ENCODE results near the gene OR6S1.
"Not testable (repeated sequence)": the region's sequence is repeated elsewhere in the genome, so short reads cannot be mapped to it uniquely, and the experiment has no call there.

Gene OR6S1

DNA sequence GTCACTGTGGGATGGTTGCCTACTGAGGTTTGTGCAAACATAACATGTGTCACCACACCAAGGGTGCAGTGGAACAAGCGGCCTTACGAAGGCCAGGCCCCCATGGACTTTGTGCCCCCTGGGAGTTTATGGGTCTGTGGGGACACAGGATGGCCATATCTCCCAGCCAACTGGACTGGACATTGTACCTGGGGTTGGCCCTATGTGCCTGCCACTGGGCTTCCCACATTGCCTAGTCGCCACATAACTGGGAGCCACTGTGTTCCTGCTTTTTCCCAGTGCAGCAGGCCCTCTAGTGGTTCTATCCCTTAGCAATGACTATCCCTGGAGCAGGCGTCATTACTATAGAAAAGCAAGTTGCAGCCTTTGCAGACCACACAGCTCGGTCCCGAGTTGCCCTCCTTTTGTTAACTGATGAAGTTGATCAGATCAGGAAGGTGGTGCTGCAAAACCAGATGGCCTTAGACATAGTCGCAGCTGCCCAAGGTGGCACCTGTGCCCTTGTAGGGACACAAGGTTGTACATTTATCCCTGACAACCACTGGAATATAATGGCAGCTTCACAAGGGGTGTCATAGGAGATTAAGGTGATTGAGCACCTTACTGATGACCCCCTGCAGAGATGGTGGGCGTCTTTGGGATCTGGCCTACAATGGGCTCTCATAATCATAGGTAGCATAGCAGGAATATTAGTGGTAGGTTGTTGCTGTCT is 35.1 kb downstream of the OR6S1 start:
- TF ChIP-seq, protein P1, sequence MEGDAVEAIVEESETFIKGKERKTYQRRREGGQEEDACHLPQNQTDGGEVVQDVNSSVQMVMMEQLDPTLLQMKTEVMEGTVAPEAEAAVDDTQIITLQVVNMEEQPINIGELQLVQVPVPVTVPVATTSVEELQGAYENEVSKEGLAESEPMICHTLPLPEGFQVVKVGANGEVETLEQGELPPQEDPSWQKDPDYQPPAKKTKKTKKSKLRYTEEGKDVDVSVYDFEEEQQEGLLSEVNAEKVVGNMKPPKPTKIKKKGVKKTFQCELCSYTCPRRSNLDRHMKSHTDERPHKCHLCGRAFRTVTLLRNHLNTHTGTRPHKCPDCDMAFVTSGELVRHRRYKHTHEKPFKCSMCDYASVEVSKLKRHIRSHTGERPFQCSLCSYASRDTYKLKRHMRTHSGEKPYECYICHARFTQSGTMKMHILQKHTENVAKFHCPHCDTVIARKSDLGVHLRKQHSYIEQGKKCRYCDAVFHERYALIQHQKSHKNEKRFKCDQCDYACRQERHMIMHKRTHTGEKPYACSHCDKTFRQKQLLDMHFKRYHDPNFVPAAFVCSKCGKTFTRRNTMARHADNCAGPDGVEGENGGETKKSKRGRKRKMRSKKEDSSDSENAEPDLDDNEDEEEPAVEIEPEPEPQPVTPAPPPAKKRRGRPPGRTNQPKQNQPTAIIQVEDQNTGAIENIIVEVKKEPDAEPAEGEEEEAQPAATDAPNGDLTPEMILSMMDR (IDR thresholded peaks at IDR 0.05) = peak in 1 of 2 experiments; percentile 12
- H3K9me3 ChIP-seq = no peaks in the 10 kb centered on the region
- no peaks in the 10 kb centered on the region for H3K36me3 ChIP-seq
- no peak overlapping the region for H3K4me3 ChIP-seq
- no peak for DNase-seq
- intact Hi-C loops (cut with DNase I; ENCODE audit: low total_unique reads) = loop anchor here (5.0 kb wide), 2 partner anchors 74 to 279 kb away; no protein-coding TSS in a partner anchor
- no peaks in the 10 kb centered on the region for H3K27me3 ChIP-seq
- peaks cover 0 to 14% (median 11%) of the 10 kb centered on the region in 4 donors for H3K4me1 ChIP-seq
- no peak overlapping the region for H3K27ac ChIP-seq

DNA sequence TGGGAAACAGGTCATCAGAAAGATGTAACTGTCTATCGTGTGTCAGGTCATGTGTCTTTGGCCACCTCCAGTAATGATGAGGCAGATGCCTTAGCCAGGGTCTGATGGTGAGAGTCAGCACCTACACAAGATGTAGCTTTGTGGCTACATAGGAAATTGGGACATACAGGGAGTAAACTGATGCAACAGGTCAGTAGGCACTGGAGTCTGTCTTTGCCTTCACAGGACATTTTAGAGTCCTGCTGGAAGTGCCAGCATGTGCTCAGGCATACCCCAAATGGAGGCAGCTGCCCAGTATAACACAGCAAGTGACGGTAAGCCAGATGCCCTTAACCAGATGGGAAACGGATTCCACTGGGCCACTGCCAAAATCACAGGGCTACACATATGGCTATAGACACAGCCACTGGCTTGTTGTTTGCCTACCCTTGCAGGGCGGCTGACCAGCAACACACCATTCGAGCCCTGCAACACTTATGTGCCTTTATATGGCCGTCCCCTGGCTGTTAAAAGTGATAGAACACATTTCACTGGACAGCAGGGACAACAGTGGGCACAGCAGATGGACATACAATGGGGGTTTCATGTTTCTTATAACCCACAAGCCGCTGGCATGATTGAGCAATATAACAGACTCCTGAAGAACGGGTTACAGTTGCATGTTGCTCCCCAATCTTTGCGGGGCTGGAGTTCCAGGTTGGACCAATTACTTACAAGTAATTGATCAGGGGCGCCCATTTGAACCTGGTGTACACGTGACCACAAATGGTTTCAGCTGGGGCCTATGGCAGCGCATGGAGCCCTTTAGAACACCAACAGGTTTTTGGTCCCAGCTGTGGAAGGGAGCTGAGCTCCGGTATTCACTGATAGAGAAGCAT is 37.4 kb downstream of the OR6S1 start:
- Histone ChIP-seq H3K4me3 (no peak overlapping the region), H3K4me1 (peaks cover 0 to 2% (median 0%) of the 10 kb centered on the region in 4 donors), H3K36me3 (no peaks in the 10 kb centered on the region), H3K27ac (no peak overlapping the region), H3K27me3 (no peaks in the 10 kb centered on the region), H3K9me3 (no peaks in the 10 kb centered on the region)
- no peak for DNase-seq
- TF ChIP-seq, protein P1 (IDR thresholded peaks at IDR 0.05) = no peak
- intact Hi-C loops (cut with DNase I; ENCODE audit: low total_unique reads) = loop anchor here (5.0 kb wide), 1 partner anchor 62 kb away; no protein-coding TSS in a partner anchor

DNA sequence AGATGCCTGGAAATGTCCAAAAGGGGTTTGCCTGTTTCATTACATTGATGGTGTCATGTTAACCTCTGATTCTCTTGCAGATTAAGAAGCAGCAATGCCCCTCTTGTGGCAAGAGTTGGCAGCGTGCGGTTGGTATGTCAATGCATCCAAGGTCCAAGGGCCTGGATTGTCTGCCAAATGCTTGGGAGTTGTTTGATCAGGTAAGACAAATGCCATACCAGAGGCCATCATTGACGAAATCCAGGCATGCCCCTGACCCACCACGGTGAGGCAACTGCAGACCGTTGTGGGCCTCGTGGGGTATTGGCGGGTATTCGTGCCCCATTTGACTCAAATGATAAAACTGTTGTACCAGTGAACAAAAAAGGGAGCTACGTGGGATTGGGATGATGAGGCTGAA is 38.9 kb downstream of the OR6S1 start:
- Histone ChIP-seq H3K4me3 (no peak overlapping the region), H3K27ac (no peak overlapping the region), H3K9me3 (no peaks in the 10 kb centered on the region), H3K27me3 (no peaks in the 10 kb centered on the region), H3K4me1 (no peaks in the 10 kb centered on the region), H3K36me3 (no peaks in the 10 kb centered on the region)
- TF ChIP-seq, protein P1 (IDR thresholded peaks at IDR 0.05) = no peak
- intact Hi-C loops (cut with DNase I; ENCODE audit: low total_unique reads) = loop anchor here (5.0 kb wide), 1 partner anchor 60 kb away; no protein-coding TSS in a partner anchor
- no peak for DNase-seq

DNA sequence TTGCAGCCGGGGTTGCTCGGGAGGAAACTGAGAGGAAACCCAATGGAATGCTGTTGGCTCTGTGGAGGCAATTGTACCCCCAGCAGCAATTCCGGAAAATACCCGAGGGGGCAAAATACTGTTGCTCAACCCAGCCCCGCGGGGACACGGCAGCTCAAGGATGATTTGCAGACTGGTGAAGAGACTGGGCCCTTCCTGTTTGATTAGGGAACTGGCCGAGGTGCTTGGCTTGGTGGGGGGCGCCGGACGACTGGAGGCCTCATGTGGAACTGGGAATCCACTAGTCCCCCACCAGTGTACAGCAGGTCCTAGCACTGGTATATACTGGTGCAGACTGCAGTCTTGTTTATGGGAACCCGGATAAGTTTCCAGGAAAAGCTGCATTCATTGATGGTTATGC is 40.0 kb downstream of the OR6S1 start:
- no peaks in the 10 kb centered on the region for H3K27me3 ChIP-seq
- no peaks in the 10 kb centered on the region for H3K4me1 ChIP-seq
- no peaks in the 10 kb centered on the region for H3K9me3 ChIP-seq
- intact Hi-C loops (cut with DNase I; ENCODE audit: low total_unique reads) = loop anchor here (5.0 kb wide), 1 partner anchor 59 kb away; no protein-coding TSS in a partner anchor
- no peak overlapping the region for H3K27ac ChIP-seq
- no peaks in the 10 kb centered on the region for H3K36me3 ChIP-seq
- no peak for DNase-seq
- H3K4me3 ChIP-seq = no peak overlapping the region
- TF ChIP-seq, protein P1 (IDR thresholded peaks at IDR 0.05) = no peak

DNA sequence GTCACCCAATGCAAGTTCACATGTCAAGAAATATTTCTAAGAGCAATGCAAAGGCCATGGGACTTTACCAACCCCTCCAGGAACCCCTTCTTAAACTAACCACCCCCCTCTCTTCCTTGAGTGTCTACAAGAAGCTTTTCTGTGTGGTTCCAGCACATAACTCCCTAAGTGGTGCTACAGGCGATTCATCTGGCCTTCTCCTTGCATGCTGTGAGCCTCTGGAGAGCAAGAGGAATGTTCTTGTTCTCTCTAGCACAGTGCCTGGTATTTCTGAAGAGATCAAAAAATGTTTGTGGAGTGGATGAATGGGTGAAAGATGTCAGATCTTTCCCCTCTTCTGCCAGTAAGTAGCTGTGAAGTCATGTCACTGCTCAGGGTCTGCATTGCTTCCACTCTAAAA is 44.4 kb downstream of the OR6S1 start:
- Histone ChIP-seq H3K27ac (no peak overlapping the region), H3K4me1 (no peaks in the 10 kb centered on the region), H3K4me3 (no peak overlapping the region), H3K36me3 (no peaks in the 10 kb centered on the region), H3K27me3 (peaks cover 0 to 3% of the 10 kb centered on the region in 2 donors), H3K9me3 (no peaks in the 10 kb centered on the region)
- no peak for DNase-seq
- TF ChIP-seq, protein P1 (IDR thresholded peaks at IDR 0.05) = no peak
- intact Hi-C loops (cut with DNase I; ENCODE audit: low total_unique reads) = no loop called here

DNA sequence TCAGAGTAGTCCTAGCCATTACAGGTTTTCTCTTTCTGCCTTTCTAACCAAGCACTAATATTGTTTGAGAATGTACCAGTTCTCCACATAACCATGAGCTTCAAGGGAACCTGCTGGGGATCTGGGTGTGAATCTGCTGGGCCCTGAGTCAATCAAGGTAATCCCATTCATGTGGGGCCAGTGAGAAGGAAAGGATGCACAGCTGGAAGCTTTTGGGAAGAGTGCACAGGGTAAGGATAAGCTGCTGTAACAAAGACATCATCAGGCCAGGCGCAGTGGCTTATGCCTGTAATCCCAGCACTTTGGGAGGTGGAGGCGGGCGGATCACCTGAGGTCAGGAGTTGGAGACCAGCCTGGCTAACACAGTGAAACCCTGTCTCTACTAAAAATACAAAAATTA is 45.8 kb downstream of the OR6S1 start:
- H3K27me3 ChIP-seq; H3K27ac ChIP-seq; H3K4me1 ChIP-seq; H3K4me3 ChIP-seq; H3K9me3 ChIP-seq; DNase-seq; H3K36me3 ChIP-seq; intact Hi-C loops (cut with DNase I; ENCODE audit: low total_unique reads): not testable (repeated sequence)

Measured in tibial artery (tissue), 4 donors.